RWPE2 (cell line): ENCODE results near the gene FAM222A.

Source experiments
- ATAC-seq: fragments of 200-7000 bp; cut with Tn5 transposase; 3 replicates; pipeline ENCODE4 v1.9.1; 2021; ENCODE audit warnings: low read depth
- DNase-seq: peaks from one replicate; pipeline ENCODE4 v3.0.0-alpha.2; 2020; ENCODE audit warnings: low spot score
- H3K27ac ChIP-seq: fragments of 450-650 bp; 2 replicates; pipeline ENCODE4 v1.5.1; 2017; ENCODE audit warnings: mild to moderate bottlenecking; ENCODE audit not compliant: poor library complexity, severe bottlenecking
- H3K27me3 ChIP-seq: fragments of 250-450 bp; sonication (Bioruptor Pico); 2 replicates; pipeline ENCODE4 v1.5.1; 2021; ENCODE audit warnings: mild to moderate bottlenecking, moderate library complexity; ENCODE audit not compliant: insufficient read depth, poor library complexity, severe bottlenecking
- H3K36me3 ChIP-seq: fragments of 250-450 bp; sonication (Bioruptor Pico); 2 replicates; pipeline ENCODE4 v1.5.1; 2020; ENCODE audit warnings: low read depth, mild to moderate bottlenecking, moderate library complexity
- H3K4me1 ChIP-seq: fragments of 250-450 bp; sonication (Bioruptor Pico); 2 replicates; pipeline ENCODE4 v1.5.1; 2021; ENCODE audit warnings: mild to moderate bottlenecking, moderate library complexity; ENCODE audit not compliant: insufficient read depth, poor library complexity, severe bottlenecking
- H3K4me3 ChIP-seq: fragments of 250-450 bp; sonication (Bioruptor Pico); 2 replicates; pipeline ENCODE4 v1.5.1; 2021; ENCODE audit warnings: mild to moderate bottlenecking, moderate library complexity; ENCODE audit not compliant: severe bottlenecking
- H3K9me3 ChIP-seq: fragments of 250-450 bp; sonication (Bioruptor Pico); 2 replicates; pipeline ENCODE4 v1.5.1; 2021; ENCODE audit warnings: mild to moderate bottlenecking, moderate library complexity; ENCODE audit not compliant: severe bottlenecking
- TF ChIP-seq, protein P1 (sequence below): fragments of 450-650 bp; IDR thresholded peaks from one replicate; pipeline ENCODE4 v1.5.1; 2017; ENCODE audit warnings: mild to moderate bottlenecking, moderate library complexity; ENCODE audit not compliant: poor library complexity, severe bottlenecking

Gene FAM222A

DNA sequence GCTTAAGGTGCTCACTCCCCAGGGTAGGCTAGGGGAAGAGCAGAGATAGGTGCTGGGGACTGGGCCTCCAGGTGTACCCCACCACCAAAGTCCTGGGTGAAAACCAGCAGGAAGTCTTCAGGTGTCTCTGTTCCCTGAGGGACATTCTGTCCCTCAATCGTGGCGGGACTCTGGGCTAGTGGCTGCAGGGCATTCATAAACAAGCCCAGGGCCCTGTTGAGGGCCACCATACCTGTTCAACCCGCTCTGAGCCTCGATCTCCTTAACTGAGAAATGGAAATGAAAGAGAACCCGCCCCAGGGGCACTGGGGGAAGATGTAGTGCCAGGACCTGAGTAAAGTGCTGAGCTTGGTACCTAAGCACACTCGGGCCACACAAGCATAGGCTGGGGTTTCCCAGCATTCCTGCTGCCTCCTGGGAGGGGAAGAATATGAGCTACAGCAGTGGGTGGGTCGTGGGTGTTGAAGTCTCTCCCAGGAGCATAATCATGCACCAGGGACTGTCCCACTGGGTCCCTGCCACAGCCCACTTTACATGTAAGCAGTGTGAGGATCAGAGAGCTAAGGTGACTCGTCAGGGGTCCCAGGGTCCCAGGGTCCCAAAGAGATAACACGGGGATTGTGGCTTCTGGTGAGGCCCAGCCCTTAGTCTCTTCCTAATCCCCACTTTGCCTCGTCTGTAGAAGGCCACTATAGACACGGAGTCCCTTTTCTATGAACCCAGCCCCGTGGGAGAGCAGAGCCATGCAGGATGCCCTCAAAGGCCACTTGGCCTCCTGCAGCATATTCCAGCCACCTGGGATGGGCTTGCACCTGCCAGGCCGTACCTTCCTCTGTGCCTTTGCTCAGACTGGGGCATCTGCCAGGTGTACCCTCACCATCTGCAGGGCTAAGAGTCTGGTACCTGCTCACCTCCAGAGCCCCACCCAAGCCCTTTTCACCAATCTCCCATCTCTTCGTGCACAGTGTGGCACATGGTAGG is 14.4 kb downstream of the FAM222A start:
- H3K9me3 ChIP-seq: no peaks in the 10 kb centered on the region
- H3K36me3 ChIP-seq: no peaks in the 10 kb centered on the region
- no peak overlapping the region for H3K27ac ChIP-seq
- ATAC-seq (no peak), DNase-seq (peak; percentile 21)
- H3K27me3 ChIP-seq: no peaks in the 10 kb centered on the region
- H3K4me1 ChIP-seq: no peaks in the 10 kb centered on the region
- H3K4me3 ChIP-seq: no peak overlapping the region
- TF ChIP-seq, protein P1, sequence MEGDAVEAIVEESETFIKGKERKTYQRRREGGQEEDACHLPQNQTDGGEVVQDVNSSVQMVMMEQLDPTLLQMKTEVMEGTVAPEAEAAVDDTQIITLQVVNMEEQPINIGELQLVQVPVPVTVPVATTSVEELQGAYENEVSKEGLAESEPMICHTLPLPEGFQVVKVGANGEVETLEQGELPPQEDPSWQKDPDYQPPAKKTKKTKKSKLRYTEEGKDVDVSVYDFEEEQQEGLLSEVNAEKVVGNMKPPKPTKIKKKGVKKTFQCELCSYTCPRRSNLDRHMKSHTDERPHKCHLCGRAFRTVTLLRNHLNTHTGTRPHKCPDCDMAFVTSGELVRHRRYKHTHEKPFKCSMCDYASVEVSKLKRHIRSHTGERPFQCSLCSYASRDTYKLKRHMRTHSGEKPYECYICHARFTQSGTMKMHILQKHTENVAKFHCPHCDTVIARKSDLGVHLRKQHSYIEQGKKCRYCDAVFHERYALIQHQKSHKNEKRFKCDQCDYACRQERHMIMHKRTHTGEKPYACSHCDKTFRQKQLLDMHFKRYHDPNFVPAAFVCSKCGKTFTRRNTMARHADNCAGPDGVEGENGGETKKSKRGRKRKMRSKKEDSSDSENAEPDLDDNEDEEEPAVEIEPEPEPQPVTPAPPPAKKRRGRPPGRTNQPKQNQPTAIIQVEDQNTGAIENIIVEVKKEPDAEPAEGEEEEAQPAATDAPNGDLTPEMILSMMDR: no peak

DNA sequence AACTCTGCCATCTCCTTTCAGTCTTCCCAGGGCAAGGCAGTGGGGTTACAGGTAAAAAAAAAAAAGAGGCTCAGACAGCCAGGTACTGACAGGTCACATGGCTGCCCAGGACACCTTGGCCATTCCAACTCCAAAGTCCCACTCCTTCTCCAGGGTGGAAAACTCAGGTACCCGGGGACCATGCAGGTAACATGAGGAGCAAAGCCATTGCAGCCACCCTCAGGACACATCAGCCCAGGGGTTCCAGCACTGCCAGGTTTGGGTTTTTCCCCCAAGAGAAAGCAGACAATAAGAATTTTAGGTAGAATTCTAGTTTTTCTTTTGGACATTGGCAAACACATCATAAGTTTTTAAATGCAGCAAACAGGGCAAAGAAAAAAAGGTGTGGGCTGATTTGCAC is 15.3 kb downstream of the FAM222A start:
- ATAC-seq: no peak
- TF ChIP-seq, protein P1: no peak
- H3K9me3 ChIP-seq: no peaks in the 10 kb centered on the region
- no peak overlapping the region for H3K4me3 ChIP-seq
- DNase-seq: peak; percentile 11
- H3K27me3 ChIP-seq: no peaks in the 10 kb centered on the region
- H3K27ac ChIP-seq: no peak overlapping the region
- H3K36me3 ChIP-seq: no peaks in the 10 kb centered on the region
- H3K4me1 ChIP-seq: no peaks in the 10 kb centered on the region

DNA sequence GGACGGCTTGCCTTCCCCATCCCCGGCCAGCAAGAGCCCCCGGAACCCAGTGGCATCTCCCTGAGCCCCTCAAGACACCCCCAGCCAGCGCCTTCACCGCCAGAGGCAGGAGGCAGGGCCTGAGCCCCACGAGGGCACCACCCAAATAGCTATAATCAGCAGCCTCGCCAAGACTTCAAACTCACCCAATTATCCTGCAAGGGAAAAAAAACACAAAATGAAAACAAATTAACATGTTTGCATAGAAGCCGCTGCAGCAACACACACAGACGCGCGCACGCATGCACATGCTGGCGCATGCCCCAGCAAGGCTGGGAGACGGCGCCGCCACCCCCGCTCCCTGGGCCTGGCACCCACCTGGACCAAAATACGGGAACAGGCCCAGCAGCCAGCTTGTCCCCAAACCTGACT is 15.8 kb downstream of the FAM222A start:
- no peaks in the 10 kb centered on the region for H3K27me3 ChIP-seq

DNA sequence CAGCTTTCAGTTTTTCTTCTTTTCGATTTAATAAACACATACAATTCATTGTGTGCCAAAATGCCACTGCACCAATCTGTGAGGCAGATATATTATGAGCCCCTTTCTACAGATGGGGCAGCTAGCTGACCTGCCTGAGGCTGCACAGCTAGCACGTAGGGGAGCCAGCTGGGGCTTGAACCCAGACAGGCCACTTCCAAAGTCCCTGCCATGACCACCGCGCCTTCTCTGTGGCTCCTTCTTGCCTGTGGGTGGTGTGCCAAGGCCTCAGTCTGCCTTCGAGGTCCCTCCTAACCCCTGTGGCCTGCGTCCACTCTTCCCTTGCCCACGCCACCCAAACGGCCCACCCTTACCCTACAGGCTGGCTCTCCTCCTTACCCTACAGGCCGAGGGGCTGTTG is 16.2 kb downstream of the FAM222A start:
- no peak overlapping the region for H3K4me3 ChIP-seq
- H3K4me1 ChIP-seq: no peaks in the 10 kb centered on the region
- no peaks in the 10 kb centered on the region for H3K9me3 ChIP-seq
- no peak overlapping the region for H3K27ac ChIP-seq
- DNase-seq (peak; percentile 34), ATAC-seq (no peak)
- no peaks in the 10 kb centered on the region for H3K36me3 ChIP-seq
- H3K27me3 ChIP-seq: no peaks in the 10 kb centered on the region
- TF ChIP-seq, protein P1: no peak

More for the DNA sequence above, 15.8 kb downstream of the FAM222A start:
- Histone ChIP-seq H3K4me1 (no peaks in the 10 kb centered on the region), H3K36me3 (no peaks in the 10 kb centered on the region), H3K27ac (no peak overlapping the region), H3K4me3 (no peak overlapping the region), H3K9me3 (no peaks in the 10 kb centered on the region)
- no peak; the same call in 1 of the 3 replicates for ATAC-seq
- TF ChIP-seq, protein P1: no peak
- DNase-seq: peak; percentile 38
